Fibroblast of lung (primary cell): ENCODE data around the gene FSTL3. TPM values are rescaled to one million over a fixed set of nuclear protein-coding genes. Genes with fewer than 3 reads are reported as not detected.

Experiments used
- DNase-seq, 2 donors: peaks; one replicate each; pipeline versions ENCODE4 v3.0.0 to v3.0.0-alpha.2; 2010; ENCODE audit warnings: low read depth in 2 of 2
- H2AFZ ChIP-seq: 2 replicates; pipeline ENCODE4 v1.5.1; 2012; ENCODE audit warnings: low read length, control low read depth, inconsistent platforms
- H3K27ac ChIP-seq: 2 replicates; pipeline ENCODE4 v1.5.1; 2011; ENCODE audit warnings: low read length, control low read depth; ENCODE audit not compliant: insufficient read depth
- H3K27me3 ChIP-seq: 2 replicates; pipeline ENCODE4 v1.5.1; 2011; ENCODE audit warnings: mild to moderate bottlenecking, low read length; ENCODE audit not compliant: control insufficient read depth, insufficient read depth
- H3K36me3 ChIP-seq: 2 replicates; pipeline ENCODE4 v1.5.1; 2011; ENCODE audit warnings: low read length; ENCODE audit not compliant: control insufficient read depth, insufficient read depth
- H3K4me1 ChIP-seq: 2 replicates; pipeline ENCODE4 v1.5.1; 2011; ENCODE audit warnings: low read length; ENCODE audit not compliant: control insufficient read depth, insufficient read depth; ENCODE audit errors: extremely low read depth
- H3K4me2 ChIP-seq: 2 replicates; pipeline ENCODE4 v1.5.1; 2011; ENCODE audit warnings: low read length, control low read depth; ENCODE audit not compliant: insufficient read depth; ENCODE audit errors: extremely low read depth
- H3K4me3 ChIP-seq, 4 experiments: fragments of 200-600 bp in 1 of 4; sonication (generic) in 1 of 4; replicated peaks in 1 of 4; 2 replicates each; pipeline ENCODE4 v1.5.1; 2011 to 2016; ENCODE audit warnings: low read length in 4 of 4, low read depth in 3 of 4, mild to moderate bottlenecking in 3 of 4, control low read depth in 2 of 4, inconsistent platforms in 1 of 4, mixed read lengths in 1 of 4; ENCODE audit not compliant: insufficient read depth in 1 of 4; ENCODE audit errors: control extremely low read depth in 1 of 4
- H3K79me2 ChIP-seq: 2 replicates; pipeline ENCODE4 v1.5.1; 2012; ENCODE audit warnings: mild to moderate bottlenecking, low read length, inconsistent platforms; ENCODE audit not compliant: control insufficient read depth, insufficient read depth
- H3K9ac ChIP-seq: 2 replicates; pipeline ENCODE4 v1.5.1; 2011; ENCODE audit warnings: mild to moderate bottlenecking, low read length, control low read depth; ENCODE audit not compliant: insufficient read depth
- H3K9me3 ChIP-seq: 2 replicates; pipeline ENCODE4 v1.5.1; 2012; ENCODE audit warnings: low read depth, low read length; ENCODE audit not compliant: control insufficient read depth, insufficient read depth
- H4K20me1 ChIP-seq: 2 replicates; pipeline ENCODE4 v1.5.1; 2011; ENCODE audit warnings: low read length; ENCODE audit not compliant: control insufficient read depth, insufficient read depth; ENCODE audit errors: extremely low read depth
- EZH2 ChIP-seq: IDR thresholded peaks from 2 replicates; pipeline ENCODE4 v1.5.1; 2012; ENCODE audit warnings: low read length, control low read depth, mild to moderate bottlenecking; ENCODE audit errors: missing control alignments
- polyA plus RNA-seq, 2 donors: library from polyadenylated mRNA; depleted of rRNA in 1 of 2; stranded (reverse) in 1 of 2; unstranded in 1 of 2; fragments of >200 nt; gene quantifications; 2 replicates each; pipeline ENCODE4 v1.2.1, GENCODE V29; 2011 to 2012; ENCODE audit warnings: missing spikeins in 1 of 2
- total RNA-seq: library from RNA; depleted of rRNA; stranded (reverse); fragments of >200 nt; gene quantifications from 2 replicates; pipeline ENCODE4 v1.2.1, GENCODE V29; 2014
- TF ChIP-seq, protein P1 (sequence below), 2 donors: IDR thresholded peaks in 1 of 2; conservative IDR thresholded peaks in 1 of 2; 1 replicate in 1 of 2; 2 replicates in 1 of 2; pipeline ENCODE4 v1.5.1; 2011 to 2012; ENCODE audit warnings: low read length in 2 of 2, control low read depth in 1 of 2, inconsistent platforms in 1 of 2, low read depth in 1 of 2, mild to moderate bottlenecking in 1 of 2

FSTL3 gene
- total and polyA plus RNA-seq, 2 donors (not counting 1 experiment from before 2014, with no cell fraction given) = 18.6 to 26.8 TPM

DNA sequence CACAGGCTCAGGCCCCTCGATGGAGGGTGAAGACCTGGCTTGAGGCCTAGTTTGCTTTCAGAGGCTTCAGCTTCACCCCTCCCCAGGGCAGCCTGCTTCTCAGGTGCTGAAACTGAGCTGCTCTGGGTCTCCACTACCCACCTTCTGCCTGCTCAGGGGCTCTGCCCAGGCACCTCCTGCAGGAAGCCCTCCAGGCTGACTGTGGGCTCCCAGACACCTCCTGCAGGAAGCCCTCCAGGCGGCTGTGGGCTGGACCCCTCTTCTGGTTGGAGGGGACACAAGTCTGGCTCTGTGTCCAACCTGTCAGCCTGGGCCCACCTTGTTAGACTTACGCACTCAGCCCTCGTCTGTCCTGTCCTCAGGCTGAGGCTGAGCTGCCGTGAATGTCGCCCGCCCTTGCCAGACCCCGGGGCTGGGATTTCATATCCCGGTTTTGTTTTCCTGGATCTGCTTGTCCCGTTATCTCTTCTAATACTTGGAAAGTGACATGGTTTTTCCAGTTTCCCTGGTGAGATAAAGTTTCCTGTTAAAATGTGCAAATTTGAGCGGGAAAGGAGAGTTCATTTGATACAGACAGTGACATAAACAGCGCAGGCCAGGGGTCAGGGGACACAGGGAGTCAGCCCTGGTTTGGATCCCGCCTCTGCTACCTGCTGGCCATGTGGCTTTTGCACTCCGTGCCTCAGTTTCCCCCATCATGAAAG, 53.9 kb downstream of the FSTL3 start:
- Histone ChIP-seq H3K27me3 (no peaks in the 10 kb centered on the region), H3K79me2 (no peaks in the 10 kb centered on the region), H3K4me2 (no peak overlapping the region), H3K4me3 (no peak overlapping the region), H3K27ac (no peak overlapping the region), H3K9me3 (no peaks in the 10 kb centered on the region), H3K4me1 (peaks cover 2% of the 10 kb centered on the region), H4K20me1 (no peaks in the 10 kb centered on the region), H2AFZ (no peak overlapping the region), H3K9ac (no peak overlapping the region), H3K36me3 (no peaks in the 10 kb centered on the region)
- DNase-seq = no peak
- TF ChIP-seq EZH2 = no peak
- TF ChIP-seq, protein P1, sequence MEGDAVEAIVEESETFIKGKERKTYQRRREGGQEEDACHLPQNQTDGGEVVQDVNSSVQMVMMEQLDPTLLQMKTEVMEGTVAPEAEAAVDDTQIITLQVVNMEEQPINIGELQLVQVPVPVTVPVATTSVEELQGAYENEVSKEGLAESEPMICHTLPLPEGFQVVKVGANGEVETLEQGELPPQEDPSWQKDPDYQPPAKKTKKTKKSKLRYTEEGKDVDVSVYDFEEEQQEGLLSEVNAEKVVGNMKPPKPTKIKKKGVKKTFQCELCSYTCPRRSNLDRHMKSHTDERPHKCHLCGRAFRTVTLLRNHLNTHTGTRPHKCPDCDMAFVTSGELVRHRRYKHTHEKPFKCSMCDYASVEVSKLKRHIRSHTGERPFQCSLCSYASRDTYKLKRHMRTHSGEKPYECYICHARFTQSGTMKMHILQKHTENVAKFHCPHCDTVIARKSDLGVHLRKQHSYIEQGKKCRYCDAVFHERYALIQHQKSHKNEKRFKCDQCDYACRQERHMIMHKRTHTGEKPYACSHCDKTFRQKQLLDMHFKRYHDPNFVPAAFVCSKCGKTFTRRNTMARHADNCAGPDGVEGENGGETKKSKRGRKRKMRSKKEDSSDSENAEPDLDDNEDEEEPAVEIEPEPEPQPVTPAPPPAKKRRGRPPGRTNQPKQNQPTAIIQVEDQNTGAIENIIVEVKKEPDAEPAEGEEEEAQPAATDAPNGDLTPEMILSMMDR (conservative IDR thresholded peaks at IDR 0.05 in 1 of 2, IDR thresholded peaks at IDR 0.05 in 1 of 2; ENCODE audit: low read depth in 1 of 2, low read length in 2 of 2) = no peak

GRCh38 chr19:731000-731399, 54.8 kb downstream of the FSTL3 start:
- Histone ChIP-seq H3K27ac (no peak overlapping the region), H4K20me1 (no peaks in the 10 kb centered on the region), H3K4me1 (peaks cover 2% of the 10 kb centered on the region), H3K79me2 (no peaks in the 10 kb centered on the region), H3K9ac (no peak overlapping the region), H3K36me3 (no peaks in the 10 kb centered on the region), H2AFZ (no peak overlapping the region), H3K9me3 (no peaks in the 10 kb centered on the region), H3K27me3 (no peaks in the 10 kb centered on the region), H3K4me2 (no peak overlapping the region), H3K4me3 (no peak overlapping the region)
- TF ChIP-seq EZH2 = no peak
- TF ChIP-seq, protein P1 (conservative IDR thresholded peaks at IDR 0.05 in 1 of 2, IDR thresholded peaks at IDR 0.05 in 1 of 2; ENCODE audit: low read depth in 1 of 2, low read length in 2 of 2) = no peak
- no peak for DNase-seq

GRCh38 chr19:732148-733069, 56.2 kb downstream of the FSTL3 start:
- Histone ChIP-seq H3K27me3 (no peaks in the 10 kb centered on the region), H3K27ac (no peak overlapping the region), H3K4me3 (no peak overlapping the region), H4K20me1 (no peaks in the 10 kb centered on the region), H3K9me3 (no peaks in the 10 kb centered on the region), H3K36me3 (no peaks in the 10 kb centered on the region), H3K79me2 (no peaks in the 10 kb centered on the region), H3K4me1 (peaks cover under 1% of the 10 kb centered on the region), H3K9ac (no peak overlapping the region), H2AFZ (no peak overlapping the region), H3K4me2 (no peak overlapping the region)
- no peak for DNase-seq
- TF ChIP-seq EZH2 = no peak

Other genes starting within 250 kb of the FSTL3 start
- gene SHC2, start 215.4 kb upstream of the FSTL3 start, total RNA-seq = 2.5 and 3.3 TPM in 2 replicates
- gene SHC2, start 215.4 kb upstream of the FSTL3 start, polyA plus RNA-seq = 0.02 and 0.28 TPM in 2 replicates
- gene MADCAM1, start 179.9 kb upstream of the FSTL3 start, total RNA-seq = 0.17 and 0.26 TPM in 2 replicates
- gene MADCAM1, start 179.9 kb upstream of the FSTL3 start, polyA plus RNA-seq = not detected in 2 replicates
- 30.1 and 36.0 TPM in 2 replicates for gene TPGS1, start 168.9 kb upstream of the FSTL3 start, total RNA-seq
- 1.7 and 2.0 TPM in 2 replicates for gene TPGS1, start 168.9 kb upstream of the FSTL3 start, polyA plus RNA-seq
- 65.0 and 72.5 TPM in 2 replicates for gene CDC34, start 144.6 kb upstream of the FSTL3 start, total RNA-seq
- 23.3 and 27.0 TPM in 2 replicates for gene CDC34, start 144.6 kb upstream of the FSTL3 start, polyA plus RNA-seq
- gene GZMM, start 132.3 kb upstream of the FSTL3 start, total RNA-seq = 0.17 TPM in 1 of 2 replicates, not detected in the other
- 0.35 TPM in 1 of 2 replicates, not detected in the other for gene GZMM, start 132.3 kb upstream of the FSTL3 start, polyA plus RNA-seq
- 199 and 246 TPM in 2 replicates for gene BSG, start 103.8 kb upstream of the FSTL3 start, total RNA-seq
- gene BSG, start 103.8 kb upstream of the FSTL3 start, polyA plus RNA-seq = 258 and 325 TPM in 2 replicates
- gene HCN2, start 86.5 kb upstream of the FSTL3 start, total RNA-seq = 0.26 and 0.50 TPM in 2 replicates
- gene HCN2, start 86.5 kb upstream of the FSTL3 start, polyA plus RNA-seq = 0.49 and 0.54 TPM in 2 replicates
- 17.2 and 21.5 TPM in 2 replicates for gene POLRMT, start 42.9 kb upstream of the FSTL3 start, total RNA-seq
- gene POLRMT, start 42.9 kb upstream of the FSTL3 start, polyA plus RNA-seq = 7.3 and 13.5 TPM in 2 replicates
- under 0.01 TPM in 1 of 2 replicates, not detected in the other for gene FGF22, start 36.5 kb upstream of the FSTL3 start, total RNA-seq
- gene FGF22, start 36.5 kb upstream of the FSTL3 start, polyA plus RNA-seq = 0.06 TPM in 1 of 2 replicates, not detected in the other
- gene RNF126, start 13.2 kb upstream of the FSTL3 start, total RNA-seq = 12.1 and 18.0 TPM in 2 replicates
- gene RNF126, start 13.2 kb upstream of the FSTL3 start, polyA plus RNA-seq = 7.8 and 10.7 TPM in 2 replicates
- not detected in 2 replicates for gene PRSS57, start 19.1 kb downstream of the FSTL3 start, total RNA-seq
- gene PRSS57, start 19.1 kb downstream of the FSTL3 start, polyA plus RNA-seq = not detected in 2 replicates
- gene PALM, start 32.5 kb downstream of the FSTL3 start, total RNA-seq = 8.3 and 22.1 TPM in 2 replicates
- gene PALM, start 32.5 kb downstream of the FSTL3 start, polyA plus RNA-seq = 1.0 and 3.2 TPM in 2 replicates
- gene MISP, start 74.7 kb downstream of the FSTL3 start, total RNA-seq = under 0.01 TPM in 1 of 2 replicates, not detected in the other
- not detected in 2 replicates for gene MISP, start 74.7 kb downstream of the FSTL3 start, polyA plus RNA-seq
- 67.5 and 83.1 TPM in 2 replicates for gene PTBP1, start 121.1 kb downstream of the FSTL3 start, total RNA-seq
- 74.6 and 142 TPM in 2 replicates for gene PTBP1, start 121.1 kb downstream of the FSTL3 start, polyA plus RNA-seq
- 1.5 and 2.5 TPM in 2 replicates for gene PLPPR3, start 145.6 kb downstream of the FSTL3 start, total RNA-seq
- gene PLPPR3, start 145.6 kb downstream of the FSTL3 start, polyA plus RNA-seq = 0.19 and 0.30 TPM in 2 replicates
- gene AZU1, start 151.4 kb downstream of the FSTL3 start, total RNA-seq = 0.17 TPM in 1 of 2 replicates, not detected in the other
- gene AZU1, start 151.4 kb downstream of the FSTL3 start, polyA plus RNA-seq = not detected in 2 replicates
- not detected in 2 replicates for gene PRTN3, start 164.6 kb downstream of the FSTL3 start, total RNA-seq
- gene PRTN3, start 164.6 kb downstream of the FSTL3 start, polyA plus RNA-seq = not detected in 2 replicates
- 0.51 and 0.66 TPM in 2 replicates for gene ELANE, start 175.9 kb downstream of the FSTL3 start, total RNA-seq
- 0.07 and 0.48 TPM in 2 replicates for gene ELANE, start 175.9 kb downstream of the FSTL3 start, polyA plus RNA-seq
- gene CFD, start 183.3 kb downstream of the FSTL3 start, total RNA-seq = 18.8 and 206 TPM in 2 replicates
- 1.00 and 3.3 TPM in 2 replicates for gene CFD, start 183.3 kb downstream of the FSTL3 start, polyA plus RNA-seq
- 24.4 and 35.0 TPM in 2 replicates for gene MED16, start 216.8 kb downstream of the FSTL3 start, total RNA-seq
- 19.3 and 26.2 TPM in 2 replicates for gene MED16, start 216.8 kb downstream of the FSTL3 start, polyA plus RNA-seq
- not detected in 2 replicates for gene RNU6-9, start 217.1 kb downstream of the FSTL3 start, total RNA-seq
- gene RNU6-9, start 217.1 kb downstream of the FSTL3 start, polyA plus RNA-seq = not detected in 2 replicates
- 13.2 and 13.4 TPM in 2 replicates for gene R3HDM4, start 236.8 kb downstream of the FSTL3 start, total RNA-seq
- gene R3HDM4, start 236.8 kb downstream of the FSTL3 start, polyA plus RNA-seq = 20.9 and 25.5 TPM in 2 replicates
- gene KISS1R, start 240.9 kb downstream of the FSTL3 start, total RNA-seq = not detected in 2 replicates
- gene KISS1R, start 240.9 kb downstream of the FSTL3 start, polyA plus RNA-seq = not detected in 2 replicates
- gene ARID3A, start 249.6 kb downstream of the FSTL3 start, total RNA-seq = 12.1 and 14.9 TPM in 2 replicates
- 6.4 and 8.7 TPM in 2 replicates for gene ARID3A, start 249.6 kb downstream of the FSTL3 start, polyA plus RNA-seq